ENCODE data around the gene PRPS1. TPM values are rescaled to one million over a fixed set of nuclear protein-coding genes. Genes with fewer than 3 reads are reported as not detected.

The PRPS1 gene
- total RNA-seq, 6 experiments from 2014 or later: 67.8 to 78.6 (median 73.7) TPM

GRCh38 chrX:107699616-107700015 is 71.3 kb downstream of the PRPS1 start:
- Mint-ChIP-seq H3K36me3 (ENCODE audit: low read depth) (no peaks in the 10 kb centered on the region), H3K9me3 (no peaks in the 10 kb centered on the region), H3K4me1 (ENCODE audit: low read depth) (peaks cover 6% of the 10 kb centered on the region; the same call in 1 of the 2 replicates), H3K27me3 (ENCODE audit: insufficient read depth) (peaks cover 8% of the 10 kb centered on the region), H3K27ac (no peak overlapping the region), H3K4me3 (no peak overlapping the region)
- DNase-seq: no peak
- no peak for TF ChIP-seq CTCF (IDR thresholded peaks at IDR 0.05)

DNA sequence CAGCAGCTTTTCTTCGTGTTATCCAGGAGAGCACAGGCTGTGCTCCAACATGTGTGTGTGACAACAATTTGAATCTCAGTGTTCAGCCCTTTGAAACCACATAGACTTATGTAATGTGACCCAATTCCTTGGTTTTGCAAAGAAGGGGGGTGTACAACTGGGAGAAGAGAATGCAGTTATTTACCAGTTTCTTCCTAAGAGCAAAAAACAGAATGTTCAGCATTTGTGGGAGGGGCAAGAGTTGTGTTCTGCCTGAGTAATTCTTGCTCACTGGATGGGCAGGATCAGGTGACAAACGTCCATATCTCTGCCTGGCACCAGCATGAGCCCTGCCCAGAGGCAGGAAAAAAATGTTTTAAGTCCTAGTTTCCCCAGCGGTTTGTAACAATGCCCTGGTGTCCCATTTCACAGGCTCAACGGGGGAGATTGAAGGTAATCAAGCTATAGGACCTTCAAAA is 72.0 kb downstream of the PRPS1 start:
- Mint-ChIP-seq H3K27me3 (ENCODE audit: insufficient read depth) (peaks cover 8% of the 10 kb centered on the region), H3K4me3 (no peak overlapping the region), H3K4me1 (ENCODE audit: low read depth) (peaks cover 6% of the 10 kb centered on the region; the same call in 1 of the 2 replicates), H3K9me3 (no peaks in the 10 kb centered on the region), H3K27ac (no peak overlapping the region), H3K36me3 (ENCODE audit: low read depth) (no peaks in the 10 kb centered on the region)
- TF ChIP-seq CTCF (IDR thresholded peaks at IDR 0.05): no peak
- no peak for DNase-seq

Other genes starting within 250 kb of the PRPS1 start
- under 1 TPM in 5 of 6 experiments, not detected in 1; 0.02 to 0.10 (median 0.05) TPM for gene FRMPD3, start 178.9 kb upstream of the PRPS1 start, total RNA-seq (2021; fragmentation: NEBNext Ultra II Directional; extraction: Animal tissue kit (Norgen Biotek cat#: 25700))
- 10 to 100 TPM; 11.0 to 17.8 (median 12.2) TPM for gene TSC22D3, start 147.3 kb downstream of the PRPS1 start, total RNA-seq (2021; fragmentation: NEBNext Ultra II Directional; extraction: Animal tissue kit (Norgen Biotek cat#: 25700))
- not detected for gene NCBP2L, start 149.2 kb downstream of the PRPS1 start, total RNA-seq (2021; fragmentation: NEBNext Ultra II Directional; extraction: Animal tissue kit (Norgen Biotek cat#: 25700))
- 10 to 100 TPM in 4 of 6 experiments, 1 to 10 TPM in 2; 8.4 to 11.3 (median 10.6) TPM for gene MID2, start 197.4 kb downstream of the PRPS1 start, total RNA-seq (2021; fragmentation: NEBNext Ultra II Directional; extraction: Animal tissue kit (Norgen Biotek cat#: 25700))

Data from HFFc6 (cell line).